Loucy (cell line): Measurements from ENCODE around the gene SHMT2.

Experiments used
- H2AFZ ChIP-seq: fragments of 200-600 bp; sonication (generic); 2 replicates; pipeline ENCODE4 v1.6.0; 2016; ENCODE audit warnings: antibody characterized with exemption, mild to moderate bottlenecking, low read length, moderate library complexity
- H3F3A ChIP-seq: fragments of 200-600 bp; 2 replicates; pipeline ENCODE4 v1.6.0; 2016; ENCODE audit warnings: antibody characterized with exemption, low read depth, mild to moderate bottlenecking
- H3K27me3 ChIP-seq: fragments of 200-600 bp; sonication (generic); 2 replicates; pipeline ENCODE4 v1.6.1; 2014; ENCODE audit warnings: low read length, mild to moderate bottlenecking; ENCODE audit not compliant: insufficient read depth, poor library complexity, severe bottlenecking
- H3K36me3 ChIP-seq: fragments of 200-600 bp; sonication (generic); 2 replicates; pipeline ENCODE4 v1.6.1; 2016; ENCODE audit warnings: low read length; ENCODE audit not compliant: insufficient read depth
- H3K4me1 ChIP-seq: fragments of 200-600 bp; sonication (generic); 2 replicates; pipeline ENCODE4 v1.5.1; 2014; ENCODE audit warnings: low read length, mild to moderate bottlenecking; ENCODE audit not compliant: insufficient read depth, poor library complexity, severe bottlenecking
- H3K4me2 ChIP-seq: fragments of 200-600 bp; sonication (generic); 2 replicates; pipeline ENCODE4 v1.6.0; 2014; ENCODE audit warnings: antibody characterized with exemption, low read length, low read depth, mild to moderate bottlenecking; ENCODE audit not compliant: poor library complexity, severe bottlenecking
- H3K4me3 ChIP-seq: fragments of 200-600 bp; sonication (generic); 2 replicates; pipeline ENCODE4 v1.5.1; 2014; ENCODE audit warnings: low read length, mild to moderate bottlenecking, mixed read lengths; ENCODE audit not compliant: poor library complexity, severe bottlenecking
- H3K79me2 ChIP-seq: fragments of 200-600 bp; sonication (generic); 2 replicates; pipeline ENCODE4 v1.6.1; 2014; ENCODE audit warnings: low read length; ENCODE audit not compliant: insufficient read depth
- H3K9ac ChIP-seq: fragments of 200-600 bp; sonication (generic); 2 replicates; pipeline ENCODE4 v1.6.0; 2014; ENCODE audit warnings: mild to moderate bottlenecking, low read depth, low read length, moderate library complexity; ENCODE audit not compliant: poor library complexity, severe bottlenecking
- H3K9me2 ChIP-seq: fragments of 200-600 bp; sonication (generic); replicated peaks from 2 replicates; pipeline ENCODE4 v1.6.1; 2016; ENCODE audit warnings: low read depth, low read length, mixed read lengths
- H3K9me3 ChIP-seq: fragments of 200-600 bp; sonication (generic); 2 replicates; pipeline ENCODE4 v1.6.1; 2014; ENCODE audit warnings: mild to moderate bottlenecking, antibody characterized with exemption, low read length, low read depth; ENCODE audit not compliant: insufficient read depth
- H4K20me1 ChIP-seq: fragments of 200-600 bp; sonication (generic); 2 replicates; pipeline ENCODE4 v1.6.0; 2014; ENCODE audit warnings: antibody characterized with exemption, low read length, mild to moderate bottlenecking; ENCODE audit not compliant: insufficient read depth, poor library complexity, severe bottlenecking
- EZH2phosphoT487 ChIP-seq: fragments of 200-600 bp; IDR thresholded peaks from 2 replicates; pipeline ENCODE4 v1.6.1; 2018; ENCODE audit warnings: antibody characterized with exemption, mild to moderate bottlenecking, moderate library complexity, borderline replicate concordance
- TF ChIP-seq, protein P1 (sequence below): fragments of 200-600 bp; sonication (generic); conservative IDR thresholded peaks from 2 replicates; pipeline ENCODE4 v1.5.1; 2014; ENCODE audit warnings: mild to moderate bottlenecking, antibody characterized with exemption, low read length

SHMT2 gene

DNA sequence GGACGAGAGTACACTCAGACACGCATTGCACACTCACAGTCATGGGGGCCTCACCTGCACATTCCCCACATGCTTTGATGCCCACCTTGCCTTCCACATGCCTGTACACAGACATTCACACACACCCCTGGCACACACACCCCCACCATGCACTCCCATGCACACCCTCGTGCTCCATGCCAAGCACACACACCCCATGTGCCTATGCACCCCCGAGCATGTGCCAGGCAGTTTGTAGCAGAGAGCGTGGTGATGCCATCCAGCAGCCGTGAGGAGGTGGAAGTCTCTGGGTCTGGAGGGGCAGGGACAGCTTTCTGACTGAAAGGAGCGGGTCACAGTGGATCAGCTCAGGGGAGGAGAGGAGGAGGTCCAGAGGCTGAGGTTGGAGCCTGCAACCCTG is 23.6 kb upstream of the SHMT2 start:
- Histone ChIP-seq H3K4me1 (no peaks in the 10 kb centered on the region), H3K4me3 (no peak overlapping the region), H4K20me1 (no peaks in the 10 kb centered on the region), H3K9me3 (no peaks in the 10 kb centered on the region), H2AFZ (no peak overlapping the region), H3K9ac (no peak overlapping the region), H3K36me3 (no peaks in the 10 kb centered on the region), H3F3A (no peaks in the 10 kb centered on the region), H3K9me2 (no peaks in the 10 kb centered on the region), H3K27me3 (no peaks in the 10 kb centered on the region), H3K79me2 (no peaks in the 10 kb centered on the region), H3K4me2 (no peak overlapping the region)
- TF ChIP-seq EZH2phosphoT487 = no peak
- TF ChIP-seq, protein P1, sequence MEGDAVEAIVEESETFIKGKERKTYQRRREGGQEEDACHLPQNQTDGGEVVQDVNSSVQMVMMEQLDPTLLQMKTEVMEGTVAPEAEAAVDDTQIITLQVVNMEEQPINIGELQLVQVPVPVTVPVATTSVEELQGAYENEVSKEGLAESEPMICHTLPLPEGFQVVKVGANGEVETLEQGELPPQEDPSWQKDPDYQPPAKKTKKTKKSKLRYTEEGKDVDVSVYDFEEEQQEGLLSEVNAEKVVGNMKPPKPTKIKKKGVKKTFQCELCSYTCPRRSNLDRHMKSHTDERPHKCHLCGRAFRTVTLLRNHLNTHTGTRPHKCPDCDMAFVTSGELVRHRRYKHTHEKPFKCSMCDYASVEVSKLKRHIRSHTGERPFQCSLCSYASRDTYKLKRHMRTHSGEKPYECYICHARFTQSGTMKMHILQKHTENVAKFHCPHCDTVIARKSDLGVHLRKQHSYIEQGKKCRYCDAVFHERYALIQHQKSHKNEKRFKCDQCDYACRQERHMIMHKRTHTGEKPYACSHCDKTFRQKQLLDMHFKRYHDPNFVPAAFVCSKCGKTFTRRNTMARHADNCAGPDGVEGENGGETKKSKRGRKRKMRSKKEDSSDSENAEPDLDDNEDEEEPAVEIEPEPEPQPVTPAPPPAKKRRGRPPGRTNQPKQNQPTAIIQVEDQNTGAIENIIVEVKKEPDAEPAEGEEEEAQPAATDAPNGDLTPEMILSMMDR = no peak

GRCh38 chr12:57207731-57208630 is 21.5 kb upstream of the SHMT2 start:
- Histone ChIP-seq H3K36me3 (no peaks in the 10 kb centered on the region), H4K20me1 (no peaks in the 10 kb centered on the region), H3K4me1 (no peaks in the 10 kb centered on the region), H3K4me2 (no peak overlapping the region), H3K9ac (no peak overlapping the region), H2AFZ (no peak overlapping the region), H3K79me2 (no peaks in the 10 kb centered on the region), H3F3A (no peaks in the 10 kb centered on the region), H3K27me3 (no peaks in the 10 kb centered on the region), H3K9me3 (no peaks in the 10 kb centered on the region), H3K4me3 (no peak overlapping the region), H3K9me2 (no peaks in the 10 kb centered on the region)
- TF ChIP-seq EZH2phosphoT487 = no peak
- TF ChIP-seq, protein P1 = no peak

GRCh38 chr12:57208631-57209282 is 20.8 kb upstream of the SHMT2 start:
- no peak overlapping the region for H3K9ac ChIP-seq
- no peak for TF ChIP-seq EZH2phosphoT487
- TF ChIP-seq, protein P1 = no peak
- H4K20me1 ChIP-seq = no peaks in the 10 kb centered on the region
- no peaks in the 10 kb centered on the region for H3K79me2 ChIP-seq
- no peak overlapping the region for H3K4me3 ChIP-seq
- no peaks in the 10 kb centered on the region for H3K9me2 ChIP-seq
- no peak overlapping the region for H2AFZ ChIP-seq
- H3K4me2 ChIP-seq = no peak overlapping the region
- no peaks in the 10 kb centered on the region for H3K9me3 ChIP-seq
- H3F3A ChIP-seq = no peaks in the 10 kb centered on the region
- H3K27me3 ChIP-seq = no peaks in the 10 kb centered on the region
- no peaks in the 10 kb centered on the region for H3K36me3 ChIP-seq
- H3K4me1 ChIP-seq = peaks cover 4% of the 10 kb centered on the region
